Activated effector memory CD4-positive, alpha-beta T cell treated with Interleukin-2 at 50 U/mL for 16 hours (primary cell): ENCODE results near the gene ZNF587.
"Not testable (repeated sequence)": the region's sequence is repeated elsewhere in the genome, so short reads cannot be mapped to it uniquely, and the experiment has no call there.

Experiments used
- DNase-seq: peaks from one replicate; pipeline ENCODE4 v3.0.0-alpha.2; 2020

ZNF587 gene

GRCh38 chr19:57849666-57850473, at the start of gene ZNF587:
TSS of gene ZNF587 (plus strand) at chr19:57849859. CDS start at chr19:57850039, 180 bp downstream.
- DNase-seq, result peak; percentile 65

GRCh38 chr19:57800696-57801095, 49.0 kb upstream of the ZNF587 start:
- DNase-seq, result no peak

DNA sequence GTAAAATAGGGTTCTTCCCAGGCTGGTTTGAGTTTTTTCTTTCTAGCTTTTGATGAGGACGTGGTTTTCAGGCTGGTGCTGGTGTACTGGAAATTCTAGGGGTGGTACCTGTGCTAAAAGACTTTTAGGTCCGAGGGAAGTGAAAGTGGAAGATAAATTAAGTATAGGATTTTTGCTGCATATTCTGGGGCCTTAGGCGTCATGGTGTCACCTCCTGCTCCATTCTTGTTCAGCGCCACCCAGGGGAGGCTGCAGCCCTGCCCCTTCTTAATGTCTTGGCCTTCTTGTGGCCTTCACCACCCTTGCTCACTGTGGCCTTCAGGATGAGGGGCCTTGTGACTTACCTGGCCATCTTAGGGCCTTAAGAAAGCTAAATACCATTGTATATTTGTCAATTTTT, 47.4 kb upstream of the ZNF587 start:
- no peak for DNase-seq

- DNase-seq, result no peak
Measured at GRCh38 chr19:57803265-57803593, 46.4 kb upstream of the ZNF587 start.

- DNase-seq, result no peak
Measured at GRCh38 chr19:57803594-57804325, 45.9 kb upstream of the ZNF587 start.

DNA sequence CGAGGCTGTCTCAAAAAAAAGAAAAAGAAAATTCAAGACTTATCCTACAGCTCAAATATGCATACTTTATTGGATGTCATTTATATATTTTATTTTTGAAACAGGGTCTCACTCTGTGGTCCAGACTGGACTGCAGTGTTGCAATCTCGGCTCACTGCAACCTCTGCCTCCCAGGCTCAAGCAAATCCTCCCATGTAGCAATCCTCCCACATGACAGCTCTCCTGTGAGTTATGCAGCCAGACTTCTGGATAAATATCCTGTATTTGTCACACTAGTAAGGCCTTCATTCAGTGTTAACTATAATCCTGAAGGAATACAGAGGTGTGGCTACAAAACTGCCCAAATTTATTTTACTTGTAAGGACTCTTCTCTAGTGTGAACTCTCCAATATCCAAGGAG, 42.1 kb upstream of the ZNF587 start:
- DNase-seq, result no peak

DNA sequence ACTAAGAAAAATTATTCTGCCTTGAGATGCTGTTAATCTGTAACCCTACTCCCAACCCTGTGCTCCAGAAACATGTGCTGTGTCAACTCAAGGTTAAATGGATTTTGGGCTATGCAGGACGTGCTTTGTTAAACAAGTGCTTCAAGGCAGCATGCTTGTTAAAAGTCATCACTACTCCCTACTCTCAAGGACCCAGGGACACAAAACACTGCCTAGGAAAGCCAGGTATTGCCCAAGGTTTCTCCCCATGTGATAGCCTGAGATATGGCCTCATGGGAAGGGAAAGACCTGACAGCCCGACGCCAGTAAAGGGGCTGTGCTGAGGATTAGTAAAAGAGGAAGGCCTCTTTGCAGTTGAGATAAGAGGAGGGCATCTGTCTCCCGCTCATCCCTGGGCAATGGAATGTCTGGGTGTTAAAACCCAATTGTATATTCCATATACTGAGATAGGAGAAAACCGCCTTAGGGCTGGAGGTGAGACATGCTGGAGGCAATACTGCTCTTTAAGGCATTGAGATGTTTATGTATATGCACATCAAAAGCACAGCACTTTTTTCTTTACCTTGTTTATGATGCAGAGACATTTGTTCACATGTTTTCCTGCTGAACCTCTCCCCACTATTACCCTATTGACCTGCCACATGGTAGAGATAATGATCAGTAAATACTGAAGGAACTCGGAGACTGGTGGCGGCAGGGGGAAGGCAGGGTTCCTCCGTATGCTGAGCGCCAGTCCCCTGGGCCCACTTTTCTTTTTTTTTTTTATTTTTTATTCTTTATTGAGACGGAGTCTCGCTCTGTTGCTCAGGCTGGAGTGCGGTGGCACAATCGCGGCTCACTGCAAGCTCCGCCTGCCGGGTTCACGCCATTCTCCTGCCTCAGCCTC, 39.0 kb upstream of the ZNF587 start:
- not testable (repeated sequence) for DNase-seq

- DNase-seq, result no peak
Measured at GRCh38 chr19:57812226-57812625, 37.4 kb upstream of the ZNF587 start.

GRCh38 chr19:57812975-57813820, 36.5 kb upstream of the ZNF587 start:
- not testable (repeated sequence) for DNase-seq

GRCh38 chr19:57813919-57814504, 35.6 kb upstream of the ZNF587 start:
- DNase-seq, result no peak

- peak; percentile 66 for DNase-seq
Measured at GRCh38 chr19:57814505-57815246, 35.0 kb upstream of the ZNF587 start, which contains the start of gene ZNF552. TSS of gene ZNF552 (minus strand) at chr19:57814913. CDS start at chr19:57814743, 170 bp downstream.

GRCh38 chr19:57815247-57816075, 34.2 kb upstream of the ZNF587 start:
- no peak for DNase-seq

GRCh38 chr19:57816652-57817051, 33.0 kb upstream of the ZNF587 start:
- no peak for DNase-seq

GRCh38 chr19:57817976-57818375, 31.7 kb upstream of the ZNF587 start:
- DNase-seq, result no peak

DNA sequence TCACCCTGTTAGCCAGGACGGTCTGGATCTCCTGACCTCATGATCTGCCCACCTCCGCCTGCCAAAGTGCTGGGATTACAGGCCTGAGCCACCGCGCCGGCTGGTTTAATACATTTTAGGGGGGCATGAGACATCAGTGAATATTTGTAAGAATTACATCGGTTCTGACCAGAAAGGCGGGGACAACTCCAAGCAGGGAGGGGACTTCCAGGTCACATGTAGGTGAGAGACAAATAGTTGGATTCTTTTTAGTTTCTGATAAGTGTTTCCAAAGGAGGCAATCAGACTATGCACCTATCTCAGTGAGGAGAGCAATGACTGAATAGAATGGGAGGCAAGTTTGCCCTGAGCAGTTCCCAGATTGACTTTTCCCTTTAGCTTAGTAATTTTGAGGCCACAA, 31.3 kb upstream of the ZNF587 start:
- DNase-seq, result no peak

DNA sequence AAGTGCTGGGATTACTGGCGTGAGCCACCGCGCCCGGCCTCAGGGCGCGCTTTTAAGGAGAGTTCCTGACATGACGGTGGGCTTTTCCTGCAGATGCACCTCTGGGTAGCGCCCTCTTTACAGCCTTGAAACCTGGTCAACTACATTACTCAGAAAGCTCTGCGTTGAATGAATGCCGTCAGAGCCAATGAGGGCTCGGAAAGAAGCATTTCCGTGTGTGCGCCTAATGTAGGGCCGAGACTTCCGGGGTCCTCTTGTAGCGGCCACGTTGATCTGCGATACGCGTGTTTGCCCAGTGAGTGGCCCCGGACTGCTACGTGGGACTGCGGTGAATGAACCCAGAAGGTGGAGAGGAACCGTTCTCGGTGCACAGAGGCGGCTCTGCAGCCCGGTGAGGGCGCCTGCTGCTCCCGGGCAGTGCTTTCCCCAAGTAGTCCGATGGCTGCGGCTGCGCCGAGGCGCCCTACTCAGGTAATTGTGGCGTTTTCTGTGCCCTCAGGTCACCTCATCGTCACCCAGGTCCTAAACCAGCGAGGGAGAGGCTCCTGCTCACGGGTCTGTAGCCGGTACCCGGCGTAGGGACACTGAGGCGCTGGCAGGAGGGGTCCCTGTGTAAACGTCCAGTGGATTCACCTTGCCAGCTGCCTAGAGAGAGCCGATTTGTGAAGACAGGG, 30.0 kb upstream of the ZNF587 start:
- peak; percentile 72 for DNase-seq

DNA sequence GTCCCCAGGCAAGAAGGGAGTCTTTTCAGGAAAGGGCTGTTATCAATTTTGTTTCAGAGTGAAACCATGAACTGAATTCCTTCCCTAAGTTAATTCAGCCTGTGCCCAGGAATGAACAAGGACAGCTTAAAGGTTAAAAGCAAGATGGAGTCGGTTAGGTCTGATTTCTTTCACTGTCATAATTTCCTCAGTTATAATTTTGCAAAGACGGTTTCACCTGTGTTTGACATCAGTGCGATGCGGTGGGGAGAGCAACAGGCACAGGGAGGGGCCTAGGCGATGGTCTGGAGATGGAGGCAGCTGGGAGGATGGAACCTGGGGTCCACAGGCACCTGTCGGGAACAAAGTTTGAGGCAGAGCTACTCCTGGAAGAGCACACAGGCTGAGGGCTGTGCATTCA, 29.1 kb upstream of the ZNF587 start:
- DNase-seq, result no peak

DNA sequence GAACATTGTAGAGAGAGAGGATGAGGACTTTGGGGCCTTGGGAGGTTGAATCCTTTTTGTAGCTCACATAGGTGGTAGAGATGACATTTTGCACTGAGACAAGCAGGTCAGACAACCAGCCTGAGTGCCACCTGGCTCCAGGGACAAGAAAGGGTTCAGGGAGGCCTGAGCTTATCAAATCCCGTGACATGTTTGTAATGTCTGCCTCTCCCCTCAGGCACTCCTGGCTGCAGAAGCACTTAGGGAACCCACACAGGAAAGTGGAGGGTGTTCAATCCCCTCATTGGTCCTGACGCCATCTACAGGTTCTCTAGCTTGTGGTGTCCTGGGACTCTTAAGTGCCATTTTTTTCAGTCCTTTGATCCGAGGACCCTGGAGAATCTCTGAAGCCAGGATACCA, 28.6 kb upstream of the ZNF587 start:
- DNase-seq, result not testable (repeated sequence)

GRCh38 chr19:57821501-57821900, 28.2 kb upstream of the ZNF587 start:
- DNase-seq, result not testable (repeated sequence)

GRCh38 chr19:57823155-57823554, 26.5 kb upstream of the ZNF587 start:
- DNase-seq, result not testable (repeated sequence)
